ENCODE measurements around the gene ITGA1. TPM values are rescaled to one million over a fixed set of nuclear protein-coding genes. Genes with fewer than 3 reads are reported as not detected.
A peak's percentile ranks its signal among the peaks of the same experiment; 100 is the strongest.
"Not testable (repeated sequence)": the region's sequence is repeated elsewhere in the genome, so short reads cannot be mapped to it uniquely, and the experiment has no call there.

The ITGA1 gene
- total RNA-seq, 1 donor from 2014 or later: 42.7 TPM

DNA sequence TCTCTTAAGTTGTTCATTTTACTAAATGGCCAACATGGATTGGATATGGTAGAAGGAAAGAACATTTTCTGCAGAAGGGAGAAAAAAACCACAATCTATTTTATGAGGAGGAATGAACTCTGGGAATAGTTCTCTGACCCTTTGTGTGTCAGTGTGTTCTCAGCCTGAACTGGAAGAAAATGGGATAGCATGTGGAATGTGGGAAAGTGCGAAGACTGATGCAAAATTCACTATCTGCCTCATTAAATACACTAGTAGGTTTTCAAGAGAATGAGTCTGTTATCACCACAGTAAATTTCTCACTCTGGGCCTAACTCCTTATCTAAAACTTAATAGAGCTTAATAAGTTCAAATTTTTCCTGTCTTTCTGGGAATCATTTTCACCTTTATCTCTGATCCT is 22.7 kb downstream of the ITGA1 start:
- H3K4me3 ChIP-seq: no peak overlapping the region
- TF ChIP-seq, protein P1, sequence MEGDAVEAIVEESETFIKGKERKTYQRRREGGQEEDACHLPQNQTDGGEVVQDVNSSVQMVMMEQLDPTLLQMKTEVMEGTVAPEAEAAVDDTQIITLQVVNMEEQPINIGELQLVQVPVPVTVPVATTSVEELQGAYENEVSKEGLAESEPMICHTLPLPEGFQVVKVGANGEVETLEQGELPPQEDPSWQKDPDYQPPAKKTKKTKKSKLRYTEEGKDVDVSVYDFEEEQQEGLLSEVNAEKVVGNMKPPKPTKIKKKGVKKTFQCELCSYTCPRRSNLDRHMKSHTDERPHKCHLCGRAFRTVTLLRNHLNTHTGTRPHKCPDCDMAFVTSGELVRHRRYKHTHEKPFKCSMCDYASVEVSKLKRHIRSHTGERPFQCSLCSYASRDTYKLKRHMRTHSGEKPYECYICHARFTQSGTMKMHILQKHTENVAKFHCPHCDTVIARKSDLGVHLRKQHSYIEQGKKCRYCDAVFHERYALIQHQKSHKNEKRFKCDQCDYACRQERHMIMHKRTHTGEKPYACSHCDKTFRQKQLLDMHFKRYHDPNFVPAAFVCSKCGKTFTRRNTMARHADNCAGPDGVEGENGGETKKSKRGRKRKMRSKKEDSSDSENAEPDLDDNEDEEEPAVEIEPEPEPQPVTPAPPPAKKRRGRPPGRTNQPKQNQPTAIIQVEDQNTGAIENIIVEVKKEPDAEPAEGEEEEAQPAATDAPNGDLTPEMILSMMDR (IDR thresholded peaks at IDR 0.05): no peak
- no peaks in the 10 kb centered on the region for H3K27me3 ChIP-seq
- H3K36me3 ChIP-seq: peaks cover 0 to 2% of the 10 kb centered on the region in 2 donors
- intact Hi-C loops (cut with DNase I): no loop called here
- peak overlapping the region; percentile 72 to 78 for H3K27ac ChIP-seq
- no peaks in the 10 kb centered on the region for H3K9me3 ChIP-seq
- DNase-seq (ENCODE audit: low spot score in 2 of 2): no peak
- H3K4me1 ChIP-seq: peaks cover 9 to 67% of the 10 kb centered on the region in 2 donors

GRCh38 chr5:52811067-52811749 is 23.5 kb downstream of the ITGA1 start:
- no peak overlapping the region for H3K4me3 ChIP-seq
- peak overlapping the region; percentile 72 to 78 for H3K27ac ChIP-seq
- TF ChIP-seq, protein P1 (IDR thresholded peaks at IDR 0.05): no peak
- H3K36me3 ChIP-seq: no peaks in the 10 kb centered on the region
- H3K9me3 ChIP-seq: no peaks in the 10 kb centered on the region
- intact Hi-C loops (cut with DNase I): no loop called here
- peak in 1 of 2 donors; percentile 75 for DNase-seq (ENCODE audit: low spot score in 2 of 2)
- peaks cover 9 to 68% of the 10 kb centered on the region in 2 donors for H3K4me1 ChIP-seq
- no peaks in the 10 kb centered on the region for H3K27me3 ChIP-seq

- Histone ChIP-seq H3K27me3 (no peaks in the 10 kb centered on the region), H3K4me3 (no peak overlapping the region), H3K9me3 (no peaks in the 10 kb centered on the region), H3K4me1 (peaks cover 12 to 59% of the 10 kb centered on the region in 2 donors), H3K27ac (peak overlapping the region; percentile 78 to 80), H3K36me3 (no peaks in the 10 kb centered on the region)
- intact Hi-C loops (cut with DNase I): no loop called here
- DNase-seq (ENCODE audit: low spot score in 2 of 2): no peak
- TF ChIP-seq, protein P1 (IDR thresholded peaks at IDR 0.05): no peak
Measured at GRCh38 chr5:52814352-52815148, 26.8 kb downstream of the ITGA1 start.

DNA sequence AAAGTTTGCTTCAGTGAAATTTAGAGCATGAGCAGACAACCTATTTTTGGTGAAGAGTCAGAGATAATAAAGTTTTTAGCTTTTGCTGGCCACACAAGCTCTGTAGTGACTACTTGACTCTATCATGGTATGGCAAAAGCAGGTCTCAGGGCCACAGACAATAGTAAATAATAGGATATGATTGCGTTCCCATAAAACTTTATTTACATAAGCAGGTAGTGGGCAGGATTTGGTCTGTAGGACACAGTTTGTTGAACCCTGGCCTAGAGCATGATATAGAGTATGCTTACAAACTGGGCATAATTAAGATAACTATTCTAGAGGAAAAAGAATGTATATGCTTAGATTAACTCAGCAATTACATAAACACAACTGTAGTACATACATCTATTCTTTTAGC is 30.1 kb downstream of the ITGA1 start:
- Histone ChIP-seq H3K27me3 (no peaks in the 10 kb centered on the region), H3K4me1 (peaks cover 15 to 43% of the 10 kb centered on the region in 2 donors), H3K36me3 (no peaks in the 10 kb centered on the region), H3K9me3 (no peaks in the 10 kb centered on the region), H3K4me3 (no peak overlapping the region), H3K27ac (peak overlapping the region; percentile 78 to 80)
- TF ChIP-seq, protein P1 (IDR thresholded peaks at IDR 0.05): no peak
- intact Hi-C loops (cut with DNase I): no loop called here
- DNase-seq (ENCODE audit: low spot score in 2 of 2): no peak

GRCh38 chr5:52818360-52818759 is 30.6 kb downstream of the ITGA1 start:
- TF ChIP-seq, protein P1 (IDR thresholded peaks at IDR 0.05): no peak
- Histone ChIP-seq H3K4me3 (no peak overlapping the region), H3K27ac (peak overlapping the region; percentile 78 to 80), H3K9me3 (no peaks in the 10 kb centered on the region), H3K27me3 (no peaks in the 10 kb centered on the region), H3K4me1 (peaks cover 14 to 48% of the 10 kb centered on the region in 2 donors), H3K36me3 (no peaks in the 10 kb centered on the region)
- intact Hi-C loops (cut with DNase I): no loop called here
- DNase-seq (ENCODE audit: low spot score in 2 of 2): no peak

GRCh38 chr5:52818807-52819206 is 31.1 kb downstream of the ITGA1 start:
- H3K9me3 ChIP-seq; H3K36me3 ChIP-seq; H3K4me3 ChIP-seq; intact Hi-C loops (cut with DNase I); H3K27me3 ChIP-seq; DNase-seq (ENCODE audit: low spot score in 2 of 2): not testable (repeated sequence)
- Histone ChIP-seq H3K27ac (peak overlapping the region in 1 of 2 donors; percentile 9), H3K4me1 (peaks cover 10 to 52% of the 10 kb centered on the region in 2 donors)

All from ascending aorta (tissue), 2 donors.